Activated naive CD4-positive, alpha-beta T cell treated with anti-CD3 and anti-CD28 coated beads, Interleukin-2, amount 50 U/mL, for 72 hours (primary cell): ENCODE measurements around the gene WDR46. TPM values are rescaled to one million over a fixed set of nuclear protein-coding genes. Genes with fewer than 3 reads are reported as not detected.

ENCODE experiments used
- total RNA-seq, 2 donors: library from RNA; stranded (reverse); gene quantifications; one replicate each; pipeline ENCODE4 v1.2.3, GENCODE V29; 2022

Gene WDR46
- total RNA-seq, 2 donors from 2014 or later, result 73.7 to 81.5 TPM

Other genes starting within 250 kb of the WDR46 start
- gene HLA-DPA1, start 215.6 kb downstream of the WDR46 start, total RNA-seq, result 10 to 100 TPM; 24.4 to 45.8 TPM
- 10 to 100 TPM; 10.6 to 39.0 TPM for gene HLA-DPB1, start 213.2 kb downstream of the WDR46 start, total RNA-seq
- 1 to 10 TPM; 1.8 to 4.6 TPM for gene COL11A2, start 96.8 kb downstream of the WDR46 start, total RNA-seq
- 10 to 100 TPM; 46.6 to 89.0 TPM for gene RXRB, start 88.6 kb downstream of the WDR46 start, total RNA-seq
- gene SLC39A7, start 88.4 kb downstream of the WDR46 start, total RNA-seq, result 10 to 100 TPM; 45.8 to 78.2 TPM
- gene HSD17B8, start 84.6 kb downstream of the WDR46 start, total RNA-seq, result 10 to 100 TPM; 14.7 to 17.5 TPM
- gene RING1, start 80.7 kb downstream of the WDR46 start, total RNA-seq, result 10 to 100 TPM; 30.3 to 46.5 TPM
- gene VPS52, start 17.4 kb downstream of the WDR46 start, total RNA-seq, result 10 to 100 TPM; 39.0 to 62.8 TPM
- gene RPS18, start 17.2 kb downstream of the WDR46 start, total RNA-seq, result 1,000 to 10,000 TPM; 3,809 to 4,545 TPM
- 1 to 10 TPM; 3.7 to 5.9 TPM for gene B3GALT4, start 12.1 kb downstream of the WDR46 start, total RNA-seq
- 100 to 1,000 TPM in 1 of 2 donors, 10 to 100 TPM in 1; 92.9 to 103 TPM for gene PFDN6, start 362 bp upstream of the WDR46 start, total RNA-seq
- gene RGL2, start 9.7 kb upstream of the WDR46 start, total RNA-seq, result 100 to 1,000 TPM in 1 of 2 donors, 10 to 100 TPM in 1; 24.5 to 136 TPM
- gene TAPBP, start 24.8 kb upstream of the WDR46 start, total RNA-seq, result 100 to 1,000 TPM; 143 to 216 TPM
- 10 to 100 TPM; 12.2 to 18.2 TPM for gene ZBTB22, start 28.5 kb upstream of the WDR46 start, total RNA-seq
- 10 to 100 TPM; 68.4 to 72.8 TPM for gene DAXX, start 33.7 kb upstream of the WDR46 start, total RNA-seq
- 100 to 1,000 TPM; 103 to 170 TPM for gene KIFC1, start 102.6 kb upstream of the WDR46 start, total RNA-seq
- gene PHF1, start 121.8 kb upstream of the WDR46 start, total RNA-seq, result 100 to 1,000 TPM in 1 of 2 donors, 10 to 100 TPM in 1; 27.5 to 156 TPM
- gene CUTA, start 128.9 kb upstream of the WDR46 start, total RNA-seq, result 100 to 1,000 TPM; 186 to 334 TPM
- gene SYNGAP1, start 130.8 kb upstream of the WDR46 start, total RNA-seq, result 10 to 100 TPM; 70.5 to 71.7 TPM
- gene ZBTB9, start 165.3 kb upstream of the WDR46 start, total RNA-seq, result 10 to 100 TPM in 1 of 2 donors, 1 to 10 TPM in 1; 9.4 to 12.5 TPM